ENCODE data around the gene DBN1.

Gene DBN1

GRCh38 chr5:177445052-177445916, 28.1 kb downstream of the DBN1 start:
- no peak overlapping the region for H3K27ac ChIP-seq (ENCODE audit: low read depth, low read length)
- no peak overlapping the region for H3K4me2 ChIP-seq (ENCODE audit: low read length)
- no peaks in the 10 kb centered on the region for H3K79me2 ChIP-seq (ENCODE audit: control insufficient read depth, insufficient read depth, low read length)
- H3K79me1 ChIP-seq (ENCODE audit: low read length), result no peaks in the 10 kb centered on the region
- H3K4me3 ChIP-seq (ENCODE audit: low read length), result no peak overlapping the region
- no peak overlapping the region for H2BK5ac ChIP-seq (ENCODE audit: low read length)
- H3K36me3 ChIP-seq (ENCODE audit: control insufficient read depth, insufficient read depth, low read length), result no peaks in the 10 kb centered on the region
- H2BK120ac ChIP-seq (ENCODE audit: low read depth, low read length), result no peak overlapping the region
- no peak overlapping the region for H4K5ac ChIP-seq (ENCODE audit: low read length)
- peaks cover 2% of the 10 kb centered on the region for H3K4me1 ChIP-seq (ENCODE audit: control insufficient read depth, low read depth, low read length)
- no peak overlapping the region for H3K56ac ChIP-seq (ENCODE audit: low read length)
- H3K4ac ChIP-seq (ENCODE audit: low read depth, low read length), result no peak overlapping the region
- no CpG with 5 or more reads among the region's 10 CpGs for WGBS (ENCODE audit: extremely low coverage, insufficient coverage, low lambda C conversion rate)
- no peak overlapping the region for H2BK15ac ChIP-seq (replicated peaks; ENCODE audit: low read depth)
- no peak for DNase-seq
- no peak overlapping the region for H3K9ac ChIP-seq (ENCODE audit: low read length)
- H4K8ac ChIP-seq (ENCODE audit: low read depth, low read length), result no peak overlapping the region
- no peak overlapping the region for H2AK5ac ChIP-seq (ENCODE audit: low read length)
- no peak overlapping the region for H3K18ac ChIP-seq (ENCODE audit: low read length)
- no peaks in the 10 kb centered on the region for H3K27me3 ChIP-seq (ENCODE audit: insufficient read depth, low read length, poor library complexity)
- H3K23ac ChIP-seq (ENCODE audit: low read length), result no peak overlapping the region

GRCh38 chr5:177444106-177445051, 29.1 kb downstream of the DBN1 start:
- DNase-seq, result no peak
- H3K4me3 ChIP-seq (ENCODE audit: low read length), result no peak overlapping the region
- no peak overlapping the region for H2BK5ac ChIP-seq (ENCODE audit: low read length)
- no peak overlapping the region for H3K18ac ChIP-seq (ENCODE audit: low read length)
- no peak overlapping the region for H4K8ac ChIP-seq (ENCODE audit: low read depth, low read length)
- H3K9ac ChIP-seq (ENCODE audit: low read length), result no peak overlapping the region
- WGBS (ENCODE audit: extremely low coverage, insufficient coverage, low lambda C conversion rate), result no CpG with 5 or more reads among the region's 7 CpGs
- no peak overlapping the region for H4K5ac ChIP-seq (ENCODE audit: low read length)
- no peak overlapping the region for H3K23ac ChIP-seq (ENCODE audit: low read length)
- no peak overlapping the region for H2BK15ac ChIP-seq (replicated peaks; ENCODE audit: low read depth)
- H3K79me1 ChIP-seq (ENCODE audit: low read length), result no peaks in the 10 kb centered on the region
- no peak overlapping the region for H3K56ac ChIP-seq (ENCODE audit: low read length)
- no peak overlapping the region for H3K27ac ChIP-seq (ENCODE audit: low read depth, low read length)
- no peaks in the 10 kb centered on the region for H3K36me3 ChIP-seq (ENCODE audit: control insufficient read depth, insufficient read depth, low read length)
- no peak overlapping the region for H3K4ac ChIP-seq (ENCODE audit: low read depth, low read length)
- H3K27me3 ChIP-seq (ENCODE audit: insufficient read depth, low read length, poor library complexity), result no peaks in the 10 kb centered on the region
- H3K4me2 ChIP-seq (ENCODE audit: low read length), result no peak overlapping the region
- no peaks in the 10 kb centered on the region for H3K79me2 ChIP-seq (ENCODE audit: control insufficient read depth, insufficient read depth, low read length)
- no peak overlapping the region for H2AK5ac ChIP-seq (ENCODE audit: low read length)
- H3K4me1 ChIP-seq (ENCODE audit: control insufficient read depth, low read depth, low read length), result peaks cover 2% of the 10 kb centered on the region
- no peak overlapping the region for H2BK120ac ChIP-seq (ENCODE audit: low read depth, low read length)

- H2BK5ac ChIP-seq (ENCODE audit: low read length), result no peak overlapping the region
- no peak overlapping the region for H3K18ac ChIP-seq (ENCODE audit: low read length)
- H3K4ac ChIP-seq (ENCODE audit: low read depth, low read length), result no peak overlapping the region
- no peak overlapping the region for H3K56ac ChIP-seq (ENCODE audit: low read length)
- H2BK120ac ChIP-seq (ENCODE audit: low read depth, low read length), result no peak overlapping the region
- no peak overlapping the region for H2BK15ac ChIP-seq (replicated peaks; ENCODE audit: low read depth)
- no peak overlapping the region for H3K9ac ChIP-seq (ENCODE audit: low read length)
- no peak overlapping the region for H3K4me3 ChIP-seq (ENCODE audit: low read length)
- no peaks in the 10 kb centered on the region for H3K79me2 ChIP-seq (ENCODE audit: control insufficient read depth, insufficient read depth, low read length)
- H3K36me3 ChIP-seq (ENCODE audit: control insufficient read depth, insufficient read depth, low read length), result peaks cover 1% of the 10 kb centered on the region
- no peak overlapping the region for H4K5ac ChIP-seq (ENCODE audit: low read length)
- WGBS (ENCODE audit: extremely low coverage, insufficient coverage, low lambda C conversion rate), result no CpG with 5 or more reads among the region's 15 CpGs
- H3K4me1 ChIP-seq (ENCODE audit: control insufficient read depth, low read depth, low read length), result peaks cover 2% of the 10 kb centered on the region
- H3K23ac ChIP-seq (ENCODE audit: low read length), result no peak overlapping the region
- H2AK5ac ChIP-seq (ENCODE audit: low read length), result no peak overlapping the region
- no peak overlapping the region for H3K4me2 ChIP-seq (ENCODE audit: low read length)
- no peaks in the 10 kb centered on the region for H3K27me3 ChIP-seq (ENCODE audit: insufficient read depth, low read length, poor library complexity)
- H4K8ac ChIP-seq (ENCODE audit: low read depth, low read length), result no peak overlapping the region
- H3K79me1 ChIP-seq (ENCODE audit: low read length), result no peaks in the 10 kb centered on the region
- DNase-seq, result no peak
- H3K27ac ChIP-seq (ENCODE audit: low read depth, low read length), result no peak overlapping the region
Measured at GRCh38 chr5:177443144-177443983, 30.1 kb downstream of the DBN1 start.

- Histone ChIP-seq H3K27ac (ENCODE audit: low read depth, low read length) (no peak overlapping the region), H3K4me2 (ENCODE audit: low read length) (no peak overlapping the region), H3K18ac (ENCODE audit: low read length) (no peak overlapping the region), H3K9ac (ENCODE audit: low read length) (no peak overlapping the region), H3K79me2 (ENCODE audit: control insufficient read depth, insufficient read depth, low read length) (no peaks in the 10 kb centered on the region), H3K56ac (ENCODE audit: low read length) (no peak overlapping the region), H3K4me3 (ENCODE audit: low read length) (no peak overlapping the region), H2BK15ac (replicated peaks; ENCODE audit: low read depth) (no peak overlapping the region), H4K8ac (ENCODE audit: low read depth, low read length) (no peak overlapping the region), H3K4me1 (ENCODE audit: control insufficient read depth, low read depth, low read length) (no peaks in the 10 kb centered on the region), H2BK5ac (ENCODE audit: low read length) (no peak overlapping the region), H2AK5ac (ENCODE audit: low read length) (no peak overlapping the region), H3K23ac (ENCODE audit: low read length) (no peak overlapping the region), H3K36me3 (ENCODE audit: control insufficient read depth, insufficient read depth, low read length) (peaks cover 1% of the 10 kb centered on the region), H4K5ac (ENCODE audit: low read length) (no peak overlapping the region), H3K4ac (ENCODE audit: low read depth, low read length) (no peak overlapping the region), H3K27me3 (ENCODE audit: insufficient read depth, low read length, poor library complexity) (no peaks in the 10 kb centered on the region), H3K79me1 (ENCODE audit: low read length) (no peaks in the 10 kb centered on the region), H2BK120ac (ENCODE audit: low read depth, low read length) (no peak overlapping the region)
- WGBS (ENCODE audit: extremely low coverage, insufficient coverage, low lambda C conversion rate), result no CpG with 5 or more reads among the region's 20 CpGs
- DNase-seq, result no peak
Measured at GRCh38 chr5:177442066-177442826, 31.2 kb downstream of the DBN1 start.

Measured in mesendoderm (in vitro differentiated cells).